LNCAP (cell line): Measurements from ENCODE around the gene ZKSCAN3.

Experiments
- TF ChIP-seq, protein P1 (sequence below): fragments of 450-650 bp; IDR thresholded peaks from 2 replicates; pipeline ENCODE4 v1.5.1; 2017; ENCODE audit warnings: mild to moderate bottlenecking

Gene ZKSCAN3

GRCh38 chr6:28351087-28351486 lies 1.3 kb downstream of the ZKSCAN3 start:
- TF ChIP-seq, protein P1, sequence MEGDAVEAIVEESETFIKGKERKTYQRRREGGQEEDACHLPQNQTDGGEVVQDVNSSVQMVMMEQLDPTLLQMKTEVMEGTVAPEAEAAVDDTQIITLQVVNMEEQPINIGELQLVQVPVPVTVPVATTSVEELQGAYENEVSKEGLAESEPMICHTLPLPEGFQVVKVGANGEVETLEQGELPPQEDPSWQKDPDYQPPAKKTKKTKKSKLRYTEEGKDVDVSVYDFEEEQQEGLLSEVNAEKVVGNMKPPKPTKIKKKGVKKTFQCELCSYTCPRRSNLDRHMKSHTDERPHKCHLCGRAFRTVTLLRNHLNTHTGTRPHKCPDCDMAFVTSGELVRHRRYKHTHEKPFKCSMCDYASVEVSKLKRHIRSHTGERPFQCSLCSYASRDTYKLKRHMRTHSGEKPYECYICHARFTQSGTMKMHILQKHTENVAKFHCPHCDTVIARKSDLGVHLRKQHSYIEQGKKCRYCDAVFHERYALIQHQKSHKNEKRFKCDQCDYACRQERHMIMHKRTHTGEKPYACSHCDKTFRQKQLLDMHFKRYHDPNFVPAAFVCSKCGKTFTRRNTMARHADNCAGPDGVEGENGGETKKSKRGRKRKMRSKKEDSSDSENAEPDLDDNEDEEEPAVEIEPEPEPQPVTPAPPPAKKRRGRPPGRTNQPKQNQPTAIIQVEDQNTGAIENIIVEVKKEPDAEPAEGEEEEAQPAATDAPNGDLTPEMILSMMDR, result no peak

DNA sequence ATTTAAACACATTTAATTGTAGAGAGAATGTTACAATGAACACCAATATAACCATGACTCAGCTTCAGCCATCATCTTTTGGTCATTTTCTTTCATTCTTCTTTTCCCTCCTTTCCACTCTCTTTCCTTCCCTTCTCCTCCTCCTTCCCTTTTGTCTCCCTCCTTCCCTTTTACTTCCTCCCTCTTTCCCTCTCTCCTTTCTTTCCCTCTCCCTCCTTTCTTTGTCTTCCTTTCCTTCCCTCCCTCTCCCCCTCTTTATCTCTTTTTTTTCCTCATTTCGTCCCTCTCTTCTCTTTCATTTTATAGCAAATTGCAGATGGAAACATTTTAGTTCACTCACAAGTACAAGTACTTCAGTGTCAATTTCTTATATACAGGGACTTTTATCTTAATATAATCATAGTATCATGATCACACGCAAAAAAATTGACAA lies 1.8 kb downstream of the ZKSCAN3 start:
- TF ChIP-seq, protein P1, result no peak

DNA sequence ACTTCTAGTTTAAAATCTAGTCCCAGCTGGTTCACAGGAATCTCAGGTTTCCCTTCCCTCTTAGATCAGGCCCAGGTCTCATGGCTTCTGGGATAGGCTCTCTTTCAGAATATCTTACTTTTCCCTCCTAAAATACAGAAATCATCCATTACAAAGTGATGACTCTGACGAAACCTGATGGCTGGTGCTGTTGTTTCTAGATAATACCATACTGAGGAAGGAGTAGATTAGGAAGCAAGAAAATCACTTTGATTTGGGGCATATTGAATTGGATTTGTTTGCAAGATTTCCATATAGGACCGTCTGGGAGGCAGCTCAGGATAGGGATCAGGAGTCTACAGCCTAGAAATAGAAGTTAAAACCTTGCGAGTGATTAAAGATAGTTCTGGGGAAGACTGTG lies 3.6 kb downstream of the ZKSCAN3 start:
- TF ChIP-seq, protein P1, result no peak

- TF ChIP-seq, protein P1, result no peak
These were observed 4.4 kb downstream of the ZKSCAN3 start for GRCh38 chr6:28353981-28354676.

DNA sequence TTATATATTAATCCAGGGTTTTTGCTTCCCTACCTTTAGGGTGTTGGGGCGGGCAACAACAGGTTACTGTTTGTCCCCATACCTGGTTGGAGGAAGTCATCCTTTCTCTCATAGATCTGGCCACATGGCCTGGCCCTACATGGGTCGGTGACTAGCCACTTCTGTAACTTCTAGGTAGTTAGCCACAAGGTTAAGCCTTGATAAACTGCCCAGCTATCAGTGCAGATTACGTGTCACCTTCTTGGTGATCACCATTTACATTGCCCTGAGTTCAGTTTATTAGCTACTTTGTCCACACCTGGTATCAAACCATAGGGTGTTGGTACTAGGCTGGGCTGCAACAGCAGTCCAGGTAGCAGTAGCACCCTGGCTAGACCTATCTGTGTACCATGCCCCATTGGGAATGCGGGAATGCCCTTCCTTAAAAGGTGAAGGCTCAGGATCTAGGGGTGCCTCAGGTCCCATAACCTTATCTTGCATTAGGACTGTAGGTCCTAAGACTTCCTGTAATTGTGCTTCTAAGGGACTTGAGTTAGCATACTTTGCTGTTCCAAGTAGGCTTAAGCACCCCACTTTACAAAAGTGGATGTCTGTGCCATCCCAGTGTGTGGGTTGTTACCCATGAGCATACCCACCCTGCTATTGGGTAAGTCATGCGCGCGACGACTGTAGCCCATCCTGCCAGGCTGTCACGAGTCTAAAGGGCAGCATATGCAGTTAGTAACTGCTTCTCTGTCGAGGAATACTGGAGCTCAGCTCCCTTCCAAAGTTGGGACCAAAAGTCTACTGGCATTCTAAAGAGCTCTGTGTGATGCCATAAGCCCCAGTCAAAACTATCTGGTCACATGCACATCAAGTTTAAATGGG lies 5.2 kb downstream of the ZKSCAN3 start:
- TF ChIP-seq, protein P1, result no peak

DNA sequence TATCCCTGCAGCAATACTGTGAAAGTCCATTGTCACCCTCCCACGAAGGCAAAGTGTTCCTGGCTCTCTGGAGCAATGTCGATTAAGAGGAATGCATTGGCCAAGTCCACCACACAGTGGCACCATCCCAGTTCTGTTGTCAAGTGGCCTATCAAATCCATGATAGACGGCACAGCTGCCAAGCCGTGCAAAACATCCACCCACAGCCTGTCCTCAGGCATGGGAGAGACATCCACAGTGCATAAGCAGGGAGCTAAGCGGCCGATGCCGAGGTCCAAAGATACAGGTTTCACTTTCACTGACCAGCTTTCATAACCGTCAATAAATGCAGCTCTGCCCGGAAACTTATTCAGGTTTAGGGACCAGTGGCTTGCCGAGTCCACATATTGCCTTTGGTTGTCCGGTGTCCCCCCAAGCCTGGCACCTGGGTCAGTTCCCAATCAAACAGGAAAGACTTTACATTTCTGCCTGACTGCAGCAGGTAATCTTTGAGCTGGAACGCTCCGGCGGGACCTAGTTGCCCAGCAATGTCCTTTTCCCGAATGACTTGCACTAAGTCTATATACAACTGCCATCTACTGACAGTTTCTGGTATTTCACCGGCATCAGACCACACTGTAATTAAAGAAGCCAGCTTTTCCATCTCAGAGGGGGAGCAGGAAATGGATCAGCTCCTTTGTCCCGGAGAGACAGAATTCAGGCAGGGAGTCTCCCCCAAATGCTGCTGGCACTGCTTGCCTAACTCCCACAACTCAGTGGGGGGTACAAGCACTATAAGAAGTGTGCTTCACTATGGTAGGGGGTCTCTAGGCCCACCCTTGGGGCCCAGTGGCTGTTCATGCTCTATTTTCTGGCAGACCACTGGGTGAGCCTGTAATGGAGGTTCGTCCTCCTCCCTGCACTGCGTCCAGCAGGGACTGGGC lies 6.3 kb downstream of the ZKSCAN3 start:
- TF ChIP-seq, protein P1, result peak; percentile 59

DNA sequence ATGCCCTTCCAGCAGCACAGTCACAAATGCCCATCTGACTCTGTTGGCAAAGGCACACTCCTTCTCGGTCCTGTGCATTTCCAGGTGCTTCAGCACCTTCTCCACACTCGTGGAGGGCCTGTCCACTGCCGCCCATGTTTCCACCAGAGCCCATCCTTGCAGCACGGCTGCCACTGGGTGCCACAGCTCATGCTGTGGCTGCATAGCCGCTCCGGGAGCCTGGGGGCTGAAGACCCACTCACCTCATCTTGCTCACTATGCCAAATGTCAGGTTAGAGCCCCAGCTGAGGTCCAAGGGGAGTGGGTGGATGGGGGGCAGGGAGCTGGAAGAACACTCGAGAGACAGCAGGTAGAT lies 6.9 kb downstream of the ZKSCAN3 start:
- TF ChIP-seq, protein P1, result no peak
